ENCODE results near the gene MAPKAPK2.

MAPKAPK2 gene

DNA sequence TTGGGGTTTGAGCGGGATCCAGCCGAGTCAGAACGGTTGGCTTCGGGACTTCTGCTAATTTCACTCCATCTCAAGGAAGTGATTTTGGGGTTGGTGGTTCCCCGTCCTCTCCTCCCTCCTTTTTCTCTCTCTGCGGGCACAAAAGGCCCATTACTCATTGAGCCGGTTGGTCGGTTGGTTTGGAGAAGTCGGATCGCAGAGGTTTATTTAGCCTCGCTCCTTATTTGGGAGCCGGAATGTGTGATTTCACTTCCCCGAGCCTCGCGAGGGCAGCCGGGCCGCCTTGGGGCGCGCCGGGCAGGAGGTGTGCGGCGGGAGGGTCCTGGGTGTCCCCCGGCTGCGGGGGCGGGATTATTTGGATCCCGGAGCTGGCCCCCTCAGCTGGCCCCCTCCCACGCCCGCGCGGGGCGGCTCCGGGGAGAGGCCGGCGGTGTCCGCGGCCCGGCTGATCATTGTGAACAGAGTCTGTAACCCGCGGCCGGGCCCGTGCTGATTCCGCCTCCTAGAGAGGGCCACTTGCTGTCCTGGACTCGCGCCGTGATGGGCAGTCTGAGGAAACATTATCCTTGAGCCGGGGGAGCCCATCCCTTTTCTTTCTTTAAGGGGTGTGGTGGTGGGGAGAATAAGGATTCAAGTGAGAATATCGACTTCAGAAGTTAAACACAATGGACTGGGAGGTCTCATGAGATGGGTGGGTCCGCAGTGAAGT lies 1.2 kb downstream of the MAPKAPK2 start:
- TF ChIP-seq, protein P1, sequence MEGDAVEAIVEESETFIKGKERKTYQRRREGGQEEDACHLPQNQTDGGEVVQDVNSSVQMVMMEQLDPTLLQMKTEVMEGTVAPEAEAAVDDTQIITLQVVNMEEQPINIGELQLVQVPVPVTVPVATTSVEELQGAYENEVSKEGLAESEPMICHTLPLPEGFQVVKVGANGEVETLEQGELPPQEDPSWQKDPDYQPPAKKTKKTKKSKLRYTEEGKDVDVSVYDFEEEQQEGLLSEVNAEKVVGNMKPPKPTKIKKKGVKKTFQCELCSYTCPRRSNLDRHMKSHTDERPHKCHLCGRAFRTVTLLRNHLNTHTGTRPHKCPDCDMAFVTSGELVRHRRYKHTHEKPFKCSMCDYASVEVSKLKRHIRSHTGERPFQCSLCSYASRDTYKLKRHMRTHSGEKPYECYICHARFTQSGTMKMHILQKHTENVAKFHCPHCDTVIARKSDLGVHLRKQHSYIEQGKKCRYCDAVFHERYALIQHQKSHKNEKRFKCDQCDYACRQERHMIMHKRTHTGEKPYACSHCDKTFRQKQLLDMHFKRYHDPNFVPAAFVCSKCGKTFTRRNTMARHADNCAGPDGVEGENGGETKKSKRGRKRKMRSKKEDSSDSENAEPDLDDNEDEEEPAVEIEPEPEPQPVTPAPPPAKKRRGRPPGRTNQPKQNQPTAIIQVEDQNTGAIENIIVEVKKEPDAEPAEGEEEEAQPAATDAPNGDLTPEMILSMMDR (IDR thresholded peaks at IDR 0.05; ENCODE audit: control insufficient read depth, insufficient read depth, low read depth, low read length, missing control alignments): no peak
- no peak for DNase-seq (ENCODE audit: low read depth)
- peak overlapping the region; percentile 94 for H3K4me3 ChIP-seq (ENCODE audit: control insufficient read depth, low read depth, low read length)

DNA sequence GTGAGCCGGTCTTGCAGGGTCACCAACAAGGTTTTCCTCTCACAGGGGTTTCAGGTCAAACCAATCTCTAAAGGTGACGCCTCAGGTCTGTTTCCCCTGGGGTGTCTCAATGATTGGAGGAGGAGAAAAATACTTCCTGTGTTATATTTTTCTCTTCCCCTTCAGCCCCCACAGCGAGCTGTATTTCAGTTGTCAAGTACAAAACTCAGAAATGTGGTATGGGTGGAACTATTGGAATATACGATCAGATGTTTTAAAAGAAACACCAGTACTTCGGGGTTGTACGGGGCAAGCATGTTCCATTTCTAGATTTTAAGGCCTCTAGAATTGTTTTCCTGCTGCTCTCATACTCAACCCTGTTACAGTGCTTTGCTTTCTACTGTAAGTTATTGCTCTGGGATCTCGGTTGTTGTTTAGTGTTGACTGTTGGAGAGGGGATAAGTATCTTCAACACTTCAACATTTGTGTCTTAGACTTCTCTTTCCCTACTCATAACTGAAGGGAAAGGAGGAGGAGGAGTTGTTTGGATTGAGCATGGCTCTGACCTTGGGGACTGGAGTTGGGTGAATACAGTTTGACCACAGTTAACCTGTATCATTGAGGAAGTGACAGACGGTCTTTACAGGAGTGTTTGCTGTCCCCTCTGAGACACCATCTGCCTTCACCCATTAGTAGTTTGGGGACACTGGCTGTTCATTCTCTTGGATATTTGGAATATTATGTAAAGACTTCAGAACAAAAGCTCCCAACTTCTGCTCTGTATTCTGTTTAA lies 2.0 kb downstream of the MAPKAPK2 start:
- DNase-seq (ENCODE audit: low read depth): no peak
- TF ChIP-seq, protein P1 (IDR thresholded peaks at IDR 0.05; ENCODE audit: control insufficient read depth, insufficient read depth, low read depth, low read length, missing control alignments): no peak
- H3K4me3 ChIP-seq (ENCODE audit: control insufficient read depth, low read depth, low read length): peak overlapping the region; percentile 94

DNA sequence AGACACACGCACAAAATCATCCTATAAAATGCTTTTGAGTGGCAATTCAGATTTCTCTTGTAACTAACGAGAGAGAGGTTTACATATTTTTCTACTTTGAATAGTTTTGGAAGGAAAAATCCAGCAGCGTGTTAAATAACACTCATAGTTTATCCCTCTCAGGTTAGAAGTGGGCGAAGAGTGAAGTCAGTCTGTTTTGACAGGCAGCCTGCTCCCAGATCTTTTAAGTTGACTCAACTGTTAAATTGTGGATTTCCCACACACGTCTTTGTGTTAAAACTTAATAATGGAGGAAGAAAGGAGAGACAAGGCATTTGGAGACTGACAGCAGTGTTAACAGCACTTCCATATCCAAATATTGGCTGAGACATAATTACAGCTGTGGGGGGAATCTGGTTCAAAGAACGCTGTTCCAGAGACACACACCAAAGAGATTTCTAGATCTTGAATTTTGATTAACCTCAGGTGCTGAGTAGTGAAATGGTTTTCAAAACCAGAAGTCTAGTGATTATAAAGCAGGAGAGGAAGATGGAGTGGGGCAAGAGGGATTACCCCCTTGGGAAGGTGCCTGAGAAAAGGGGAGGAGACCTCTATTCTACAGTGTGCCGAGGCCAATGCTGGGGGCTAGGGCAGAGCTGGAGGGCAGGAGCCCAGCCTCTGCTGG lies 2.7 kb downstream of the MAPKAPK2 start:
- TF ChIP-seq, protein P1 (IDR thresholded peaks at IDR 0.05; ENCODE audit: control insufficient read depth, insufficient read depth, low read depth, low read length, missing control alignments): no peak
- H3K4me3 ChIP-seq (ENCODE audit: control insufficient read depth, low read depth, low read length): peak overlapping the region; percentile 94
- DNase-seq (ENCODE audit: low read depth): no peak

DNA sequence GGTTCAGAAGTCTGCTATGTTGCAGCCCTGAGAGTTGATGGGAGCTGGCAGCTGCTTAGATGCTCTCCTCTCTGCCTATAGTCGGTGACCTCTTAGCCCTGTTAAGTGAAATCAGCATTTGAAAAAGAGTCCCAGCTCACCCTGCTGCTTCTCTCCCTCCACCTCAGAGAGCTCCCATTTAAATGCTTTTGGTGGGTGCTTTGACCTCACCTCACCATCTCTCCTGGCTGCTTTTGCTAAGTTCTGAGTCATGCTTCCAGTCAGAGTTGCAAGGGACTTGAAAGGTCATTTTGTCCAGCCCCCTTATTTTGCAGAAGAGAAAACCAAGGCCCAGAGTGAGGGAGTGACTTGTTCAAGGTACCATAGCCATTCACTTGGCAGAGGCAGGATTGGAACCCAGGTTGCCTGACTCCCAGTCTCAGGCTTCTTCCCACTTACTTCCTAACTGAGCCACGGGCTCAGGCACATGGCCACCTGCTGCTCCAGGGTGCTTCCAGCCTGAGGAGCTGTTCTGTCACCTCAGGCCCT lies 3.3 kb downstream of the MAPKAPK2 start:
- no peak for DNase-seq (ENCODE audit: low read depth)
- H3K4me3 ChIP-seq (ENCODE audit: control insufficient read depth, low read depth, low read length): peak overlapping the region; percentile 7
- TF ChIP-seq, protein P1 (IDR thresholded peaks at IDR 0.05; ENCODE audit: control insufficient read depth, insufficient read depth, low read depth, low read length, missing control alignments): no peak

DNA sequence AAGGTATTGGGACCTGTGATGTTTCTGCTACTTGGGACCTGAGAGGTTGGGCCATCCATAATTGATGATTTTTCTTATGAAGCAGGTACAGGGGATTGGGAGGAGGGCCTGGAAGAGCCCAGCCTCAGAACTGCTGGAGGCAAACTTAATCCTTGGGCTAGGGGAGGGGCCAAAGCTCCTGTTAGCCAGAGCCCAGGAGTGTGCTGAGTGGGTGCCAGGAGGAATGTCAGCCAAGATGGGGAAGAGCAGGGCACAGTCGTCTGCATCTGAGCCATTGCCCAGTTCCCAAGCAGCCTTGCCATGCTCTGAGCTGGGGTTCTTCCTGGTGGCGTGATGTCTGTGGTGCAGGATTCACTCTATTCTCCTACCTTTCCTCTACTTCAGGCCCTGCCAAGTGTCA lies 5.8 kb downstream of the MAPKAPK2 start:
- no peak for DNase-seq (ENCODE audit: low read depth)
- TF ChIP-seq, protein P1 (IDR thresholded peaks at IDR 0.05; ENCODE audit: control insufficient read depth, insufficient read depth, low read depth, low read length, missing control alignments): no peak
- no peak overlapping the region for H3K4me3 ChIP-seq (ENCODE audit: control insufficient read depth, low read depth, low read length)

DNA sequence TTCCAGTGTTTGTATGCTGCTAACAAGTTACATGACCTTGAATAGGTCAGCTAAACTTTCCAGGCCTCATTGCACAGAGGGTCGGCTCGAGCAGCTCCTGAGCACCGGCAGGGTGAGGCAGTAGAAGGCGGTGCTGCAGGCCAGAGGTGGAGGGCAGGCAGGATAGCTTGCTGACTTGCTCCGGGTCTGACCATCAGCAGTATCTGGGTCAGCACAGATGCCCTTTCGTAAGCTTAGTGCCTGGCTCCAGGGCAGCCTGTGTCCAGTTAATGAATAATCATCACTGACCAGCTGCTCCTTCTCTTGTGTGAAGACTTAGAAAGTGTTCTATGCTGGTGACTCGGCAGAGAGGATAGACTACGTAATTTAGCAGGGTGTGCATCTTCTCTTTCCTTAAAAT lies 6.9 kb downstream of the MAPKAPK2 start:
- DNase-seq (ENCODE audit: low read depth): no peak
- TF ChIP-seq, protein P1 (IDR thresholded peaks at IDR 0.05; ENCODE audit: control insufficient read depth, insufficient read depth, low read depth, low read length, missing control alignments): no peak
- H3K4me3 ChIP-seq (ENCODE audit: control insufficient read depth, low read depth, low read length): no peak overlapping the region

Measured in AG09309 (cell line).